Right atrium auricular region (tissue), 2 donors: ENCODE measurements around the gene MOB3C. TPM values are rescaled to one million over a fixed set of nuclear protein-coding genes. Genes with fewer than 3 reads are reported as not detected.

Experiments used
- DNase-seq: peaks from one replicate; pipeline ENCODE4 v3.0.0-alpha.2; 2019; ENCODE audit warnings: low spot score
- H3K27ac ChIP-seq, 2 donors: fragments of 200-600 bp; sonication (generic); 1 replicate in 1 of 2; 2 replicates in 1 of 2; pipeline ENCODE4 v1.5.1; 2016 to 2019
- H3K27me3 ChIP-seq, 2 donors: fragments of 200-600 bp; sonication (generic); one replicate each; pipeline versions ENCODE4 v1.5.1 to v1.6.0; 2017 to 2019
- H3K36me3 ChIP-seq: fragments of 200-600 bp; sonication (generic); one replicate; pipeline ENCODE4 v1.5.1; 2016
- H3K4me1 ChIP-seq, 2 donors: fragments of 200-600 bp; sonication (generic); one replicate each; pipeline versions ENCODE4 v1.5.1 to v1.6.0; 2017 to 2019
- H3K4me3 ChIP-seq, 2 donors: fragments of 200-600 bp; sonication (generic); 1 replicate in 1 of 2; 2 replicates in 1 of 2; pipeline ENCODE4 v1.5.1; 2017 to 2019; ENCODE audit warnings: mild to moderate bottlenecking in 1 of 2, moderate library complexity in 1 of 2
- H3K9me3 ChIP-seq, 2 donors: fragments of 200-600 bp; sonication (generic); one replicate each; pipeline ENCODE4 v1.5.1; 2019
- CTCF ChIP-seq, 2 donors: fragments of 200-600 bp; sonication (generic); IDR thresholded peaks; one replicate each; pipeline ENCODE4 v1.5.1; 2019; ENCODE audit warnings: antibody characterized with exemption in 2 of 2
- total RNA-seq, 2 donors: library from RNA; depleted of rRNA; stranded (reverse); fragments of >200 nt; gene quantifications; one replicate each; pipeline ENCODE4 v1.1.0, GENCODE V29; 2016

The MOB3C gene
- total RNA-seq, 2 donors from 2014 or later: 7.9 to 14.5 TPM

- Histone ChIP-seq H3K27me3 (no peaks in the 10 kb centered on the region), H3K4me3 (no peak overlapping the region), H3K4me1 (peaks cover 0 to 3% of the 10 kb centered on the region in 2 donors), H3K9me3 (peaks cover 0 to 18% of the 10 kb centered on the region in 2 donors), H3K36me3 (peaks cover 53% of the 10 kb centered on the region), H3K27ac (no peak overlapping the region)
- DNase-seq: no peak
- no peak for TF ChIP-seq CTCF (IDR thresholded peaks at IDR 0.05)
Observed at GRCh38 chr1:46650491-46650890, 33.9 kb upstream of the MOB3C start.

- Histone ChIP-seq H3K4me3 (no peak overlapping the region), H3K4me1 (peaks cover 0 to 3% of the 10 kb centered on the region in 2 donors), H3K9me3 (peaks cover 0 to 16% of the 10 kb centered on the region in 2 donors), H3K27ac (no peak overlapping the region), H3K36me3 (peaks cover 49% of the 10 kb centered on the region), H3K27me3 (no peaks in the 10 kb centered on the region)
- DNase-seq: no peak
- TF ChIP-seq CTCF (IDR thresholded peaks at IDR 0.05): no peak
Observed at GRCh38 chr1:46649764-46650163, 33.2 kb upstream of the MOB3C start.

- Histone ChIP-seq H3K4me1 (peaks cover 0 to 10% of the 10 kb centered on the region in 2 donors), H3K36me3 (peaks cover 46% of the 10 kb centered on the region), H3K27ac (no peak overlapping the region), H3K4me3 (no peak overlapping the region), H3K27me3 (no peaks in the 10 kb centered on the region), H3K9me3 (peaks cover 0 to 14% of the 10 kb centered on the region in 2 donors)
- TF ChIP-seq CTCF (IDR thresholded peaks at IDR 0.05): no peak
- DNase-seq: no peak
Observed at GRCh38 chr1:46647611-46648010, 31.0 kb upstream of the MOB3C start.

- H3K36me3 ChIP-seq: peaks cover 47% of the 10 kb centered on the region
- TF ChIP-seq CTCF (IDR thresholded peaks at IDR 0.05): no peak
- peaks cover 0 to 14% of the 10 kb centered on the region in 2 donors for H3K9me3 ChIP-seq
Observed at GRCh38 chr1:46646844-46647243, 30.2 kb upstream of the MOB3C start.

GRCh38 chr1:46646331-46646730 is 29.7 kb upstream of the MOB3C start:
- H3K27ac ChIP-seq: no peak overlapping the region
- H3K36me3 ChIP-seq: peaks cover 52% of the 10 kb centered on the region
- DNase-seq: no peak
- no peak overlapping the region for H3K4me3 ChIP-seq
- peaks cover 0 to 14% of the 10 kb centered on the region in 2 donors for H3K9me3 ChIP-seq
- peaks cover 0 to 10% of the 10 kb centered on the region in 2 donors for H3K4me1 ChIP-seq
- no peaks in the 10 kb centered on the region for H3K27me3 ChIP-seq
- TF ChIP-seq CTCF (IDR thresholded peaks at IDR 0.05): no peak

More at GRCh38 chr1:46646844-46647243, 30.2 kb upstream of the MOB3C start:
- Histone ChIP-seq H3K4me3 (no peak overlapping the region), H3K27ac (no peak overlapping the region), H3K27me3 (no peaks in the 10 kb centered on the region), H3K4me1 (peaks cover 0 to 10% of the 10 kb centered on the region in 2 donors)
- DNase-seq: no peak

GRCh38 chr1:46645815-46646214 is 29.2 kb upstream of the MOB3C start:
- TF ChIP-seq CTCF (IDR thresholded peaks at IDR 0.05): no peak
- H3K4me1 ChIP-seq: peaks cover 0 to 10% of the 10 kb centered on the region in 2 donors
- H3K4me3 ChIP-seq: no peak overlapping the region
- H3K27me3 ChIP-seq: no peaks in the 10 kb centered on the region
- DNase-seq: no peak
- H3K36me3 ChIP-seq: peaks cover 53% of the 10 kb centered on the region
- no peak overlapping the region for H3K27ac ChIP-seq
- peaks cover 0 to 14% of the 10 kb centered on the region in 2 donors for H3K9me3 ChIP-seq
